Muscle of leg (tissue), 11 donors: ENCODE measurements around the gene WDR41. TPM values are rescaled to one million over a fixed set of nuclear protein-coding genes. Genes with fewer than 3 reads are reported as not detected.

Source experiments
- DNase-seq: peaks from one replicate; pipeline ENCODE4 v3.0.0; 2013
- H3K27ac ChIP-seq: one replicate; pipeline ENCODE4 v1.5.1; 2013; ENCODE audit warnings: mild to moderate bottlenecking, low read length, control low read depth
- H3K27me3 ChIP-seq: one replicate; pipeline ENCODE4 v1.6.1; 2013; ENCODE audit warnings: low read length; ENCODE audit not compliant: control insufficient read depth, insufficient read depth
- H3K36me3 ChIP-seq: one replicate; pipeline ENCODE4 v1.6.1; 2013; ENCODE audit warnings: low read length; ENCODE audit not compliant: control insufficient read depth, insufficient read depth
- H3K4me1 ChIP-seq: one replicate; pipeline ENCODE4 v1.6.1; 2013; ENCODE audit warnings: low read length; ENCODE audit not compliant: control insufficient read depth, insufficient read depth
- H3K4me3 ChIP-seq: one replicate; pipeline ENCODE4 v1.5.1; 2013; ENCODE audit warnings: low read length, control low read depth
- H3K9me3 ChIP-seq: replicated peaks from 2 replicates; pipeline ENCODE4 v1.6.1; 2013; ENCODE audit warnings: low read depth, low read length; ENCODE audit not compliant: control insufficient read depth
- WGBS: methylation state at CpG from one replicate; pipeline ENCODE4 v1.1.5; 2013; ENCODE audit warnings: missing lambda C conversion rate; ENCODE audit not compliant: insufficient coverage; 5-methylcytosine and 5-hydroxymethylcytosine counted together
- polyA plus RNA-seq, 8 donors: library from polyadenylated mRNA; unstranded; fragments of 120-200 nt; gene quantifications; one replicate each; pipeline versions ENCODE4 v1.2.1 to v1.2.3, GENCODE V29; 2013; ENCODE audit warnings: inconsistent platforms in 1 of 8, low replicate concordance in 1 of 8; ENCODE audit not compliant: insufficient read length in 8 of 8, insufficient read depth in 1 of 8
- total RNA-seq: library from RNA; stranded (reverse); fragments of 120-200 nt; gene quantifications from one replicate; pipeline ENCODE4 v1.2.4, GENCODE V29; 2013

WDR41 gene
- total and polyA plus RNA-seq, 9 donors, result 30.4 to 60.2 (median 42.4) TPM

DNA sequence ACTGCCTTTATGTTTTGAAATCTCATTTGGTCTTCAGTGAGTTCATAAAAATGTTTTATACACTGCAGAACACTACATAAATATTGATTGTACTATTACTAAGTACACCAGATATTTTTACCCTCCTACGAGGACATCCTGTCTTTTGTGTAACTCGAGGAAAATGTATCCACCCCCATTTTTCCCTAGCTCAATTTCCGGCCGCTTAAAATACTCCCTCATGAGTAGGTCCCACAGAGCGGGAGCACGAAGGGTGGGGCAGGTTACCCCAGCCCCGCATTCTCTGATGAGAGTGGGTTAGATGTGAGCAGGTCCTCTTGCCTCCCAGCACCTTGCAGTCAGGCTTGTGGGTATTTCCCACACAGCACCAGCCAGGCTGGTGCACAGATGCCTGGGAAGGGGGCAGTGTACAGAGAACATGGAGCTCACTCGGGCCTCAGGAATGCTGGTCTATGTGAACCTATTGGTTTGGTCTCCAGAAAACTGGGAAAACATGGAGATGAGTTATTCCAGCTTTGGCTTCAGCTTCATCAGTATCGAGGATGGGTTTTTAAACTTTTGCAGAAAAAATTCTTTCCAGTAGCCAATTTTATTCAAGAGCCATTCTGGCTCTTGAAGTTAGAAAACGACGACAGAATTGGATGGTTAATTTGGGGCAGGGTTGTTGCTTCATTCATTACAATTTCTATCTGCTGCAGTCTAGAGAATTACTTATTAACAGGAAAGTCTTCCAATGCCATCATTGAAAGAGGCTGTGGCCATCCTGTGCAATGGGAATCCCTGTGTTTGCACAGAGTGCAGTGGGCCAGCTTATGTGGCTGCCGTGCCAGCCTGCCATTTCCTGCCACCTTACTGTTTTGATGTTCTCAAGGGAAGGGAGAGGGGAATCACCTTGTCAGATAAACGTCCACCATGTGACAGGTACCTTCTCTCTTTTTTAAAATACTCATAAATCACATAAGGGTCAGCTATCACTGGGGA lies 73.2 kb downstream of the WDR41 start:
- DNase-seq, result no peak
- Histone ChIP-seq H3K4me3 (no peak overlapping the region), H3K9me3 (no peaks in the 10 kb centered on the region), H3K4me1 (no peaks in the 10 kb centered on the region), H3K36me3 (no peaks in the 10 kb centered on the region), H3K27ac (no peak overlapping the region), H3K27me3 (no peaks in the 10 kb centered on the region)
- WGBS, result 63% methylated on average over 2 of the region's 13 CpGs

DNA sequence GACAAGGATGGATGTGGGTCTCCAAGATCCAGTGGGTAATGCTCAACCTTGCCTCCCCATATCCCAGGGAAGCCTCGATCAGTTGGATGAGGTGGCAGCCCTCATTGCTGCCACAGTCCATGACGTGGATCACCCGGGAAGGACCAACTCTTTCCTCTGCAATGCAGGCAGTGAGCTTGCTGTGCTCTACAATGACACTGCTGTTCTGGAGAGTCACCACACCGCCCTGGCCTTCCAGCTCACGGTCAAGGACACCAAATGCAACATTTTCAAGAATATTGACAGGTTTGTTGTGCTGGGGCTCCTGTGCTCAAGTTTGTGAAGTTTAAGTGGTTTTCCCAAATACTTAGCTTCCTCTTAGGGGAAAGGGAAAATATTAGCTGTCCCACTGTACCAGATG lies 74.0 kb downstream of the WDR41 start:
- Histone ChIP-seq H3K9me3 (no peaks in the 10 kb centered on the region), H3K4me1 (no peaks in the 10 kb centered on the region), H3K27ac (no peak overlapping the region), H3K27me3 (no peaks in the 10 kb centered on the region), H3K4me3 (no peak overlapping the region), H3K36me3 (no peaks in the 10 kb centered on the region)
- whole genome bisulfite sequencing, result 84% methylated on average over 3 of the region's 5 CpGs
- DNase-seq, result no peak

DNA sequence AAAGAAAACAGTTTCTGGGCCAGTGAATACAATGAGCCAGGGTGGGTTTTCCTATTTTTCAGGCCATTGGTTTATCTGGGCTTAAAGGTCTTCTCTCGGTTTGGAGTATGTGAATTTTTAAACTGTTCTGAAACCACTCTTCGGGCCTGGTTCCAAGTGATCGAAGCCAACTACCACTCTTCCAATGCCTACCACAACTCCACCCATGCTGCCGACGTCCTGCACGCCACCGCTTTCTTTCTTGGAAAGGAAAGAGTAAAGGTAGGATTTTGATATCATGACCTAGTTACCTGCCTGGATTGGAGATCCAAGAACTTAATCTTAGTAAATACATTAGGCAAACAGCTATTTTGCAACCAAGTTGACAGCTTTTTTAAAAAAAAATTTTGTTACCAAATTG lies 79.1 kb downstream of the WDR41 start:
- no peaks in the 10 kb centered on the region for H3K36me3 ChIP-seq
- no peaks in the 10 kb centered on the region for H3K4me1 ChIP-seq
- DNase-seq, result no peak
- H3K27ac ChIP-seq, result no peak overlapping the region
- H3K9me3 ChIP-seq, result no peaks in the 10 kb centered on the region
- no CpG with 5 or more reads among the region's 7 CpGs for WGBS
- H3K4me3 ChIP-seq, result no peak overlapping the region
- no peaks in the 10 kb centered on the region for H3K27me3 ChIP-seq

DNA sequence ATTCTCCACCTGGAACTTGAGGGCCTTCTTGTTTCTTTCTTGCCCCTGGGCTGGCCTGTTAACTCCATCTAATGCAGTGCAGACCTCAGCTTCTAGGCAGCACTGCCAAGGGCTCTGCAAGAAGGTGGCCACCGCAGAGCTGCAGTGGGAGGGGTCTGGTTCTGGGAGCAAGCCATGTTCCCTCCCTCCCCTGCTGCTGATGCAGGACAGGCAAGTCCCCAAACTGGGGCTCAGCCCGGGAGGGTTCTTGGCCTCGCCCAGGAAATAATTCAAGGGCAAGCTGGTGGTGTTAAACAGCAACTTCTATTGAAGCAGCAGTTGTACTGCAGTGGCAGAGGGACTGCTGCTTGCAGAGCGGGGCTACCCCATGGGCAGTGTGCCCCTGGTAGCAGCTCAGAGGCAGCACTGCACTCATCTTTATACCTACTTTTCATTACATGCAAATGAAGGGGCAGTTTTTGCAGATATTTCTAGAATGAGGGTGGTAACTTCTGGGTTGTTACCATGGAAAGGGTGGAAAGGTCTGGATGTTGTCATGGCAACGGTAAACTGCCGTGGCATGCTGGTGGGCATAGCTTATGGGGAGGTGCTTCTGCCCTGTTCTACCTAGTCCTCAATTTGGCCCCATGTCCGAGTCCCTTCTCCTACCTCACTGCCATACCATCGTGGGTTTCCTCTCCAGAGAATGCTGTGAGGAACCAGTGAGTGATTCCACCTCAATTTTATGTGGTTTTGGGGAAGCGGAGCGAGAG lies 82.1 kb downstream of the WDR41 start:
- H3K4me1 ChIP-seq, result no peaks in the 10 kb centered on the region
- WGBS, result 60% methylated on average over 2 of the region's 10 CpGs
- DNase-seq, result no peak
- no peak overlapping the region for H3K27ac ChIP-seq
- no peaks in the 10 kb centered on the region for H3K36me3 ChIP-seq
- H3K4me3 ChIP-seq, result no peak overlapping the region
- H3K9me3 ChIP-seq, result no peaks in the 10 kb centered on the region
- no peaks in the 10 kb centered on the region for H3K27me3 ChIP-seq

DNA sequence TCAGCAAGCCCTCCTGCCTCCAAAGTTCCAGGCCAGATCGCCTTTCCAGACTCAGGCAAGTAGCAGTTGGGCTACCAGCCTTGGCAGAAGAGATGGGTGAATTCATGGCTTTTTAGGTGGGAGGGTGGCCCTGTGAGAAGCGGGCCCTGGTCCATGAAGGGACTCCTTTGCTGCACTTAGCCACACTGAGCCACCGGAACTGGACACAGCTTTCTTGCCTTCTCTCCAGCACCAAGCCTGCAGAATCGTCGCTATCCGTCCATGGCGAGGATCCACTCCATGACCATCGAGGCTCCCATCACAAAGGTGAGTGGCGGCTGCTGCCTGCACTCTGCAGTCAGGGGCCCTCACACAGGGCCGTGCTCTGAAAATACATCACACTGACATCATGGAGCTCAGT lies 85.0 kb downstream of the WDR41 start:
- 96% methylated on average over 8 of the region's 10 CpGs for WGBS
- Histone ChIP-seq H3K9me3 (no peaks in the 10 kb centered on the region), H3K4me1 (no peaks in the 10 kb centered on the region), H3K4me3 (no peak overlapping the region), H3K36me3 (no peaks in the 10 kb centered on the region), H3K27me3 (no peaks in the 10 kb centered on the region), H3K27ac (no peak overlapping the region)
- DNase-seq, result no peak

DNA sequence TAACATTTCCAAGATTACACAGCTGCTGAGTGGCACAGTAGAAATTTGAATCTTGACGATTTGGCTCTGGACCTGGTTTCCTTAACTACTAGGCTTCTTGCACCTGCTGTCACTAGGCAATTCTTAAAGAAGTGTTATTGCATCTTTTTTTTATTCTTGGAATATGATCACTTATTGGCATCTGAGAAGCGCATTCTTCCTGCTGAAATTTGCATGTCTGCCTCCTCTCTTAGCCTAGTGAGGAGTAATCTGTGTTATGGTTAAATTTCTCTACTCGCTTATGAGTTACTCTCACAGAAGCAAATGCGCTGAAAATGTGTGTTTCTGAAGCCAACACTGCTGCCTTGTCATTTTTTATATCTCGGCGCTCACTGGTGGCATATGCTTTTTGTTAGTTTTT lies 89.3 kb downstream of the WDR41 start:
- Histone ChIP-seq H3K27me3 (no peaks in the 10 kb centered on the region), H3K4me1 (no peaks in the 10 kb centered on the region), H3K27ac (no peak overlapping the region), H3K4me3 (no peak overlapping the region), H3K9me3 (no peaks in the 10 kb centered on the region), H3K36me3 (no peaks in the 10 kb centered on the region)
- DNase-seq, result no peak
- 44% methylated on average over 2 of the region's 6 CpGs for WGBS

DNA sequence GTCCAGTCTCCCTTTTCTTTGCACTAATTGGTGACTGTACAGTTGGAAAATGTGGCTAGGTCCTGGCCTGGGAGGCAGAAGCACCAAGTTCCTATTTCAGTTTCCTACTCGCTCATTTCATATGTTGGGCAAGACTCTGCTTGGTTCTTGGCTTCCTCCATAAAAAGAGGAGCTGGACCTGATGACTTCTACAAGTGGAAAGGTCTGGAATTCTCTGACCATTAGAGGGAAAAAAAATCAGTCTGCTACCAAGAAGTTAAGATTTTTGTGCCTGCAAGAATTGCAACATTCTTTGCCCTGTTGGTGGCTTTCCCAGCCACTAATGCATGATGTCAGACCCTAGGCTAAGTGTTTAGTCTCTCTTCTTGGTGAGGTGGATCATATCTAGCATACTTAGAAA lies 91.5 kb downstream of the WDR41 start:
- Histone ChIP-seq H3K27me3 (no peaks in the 10 kb centered on the region), H3K4me1 (no peaks in the 10 kb centered on the region), H3K27ac (no peak overlapping the region), H3K36me3 (no peaks in the 10 kb centered on the region), H3K9me3 (no peaks in the 10 kb centered on the region), H3K4me3 (no peak overlapping the region)
- peak; percentile 14 for DNase-seq
- 60% methylated on average over 1 of the region's 1 CpG for WGBS

GRCh38 chr5:77398896-77399295 lies 93.2 kb downstream of the WDR41 start:
- no peak overlapping the region for H3K27ac ChIP-seq
- WGBS, result 80% methylated on average over 5 of the region's 8 CpGs
- DNase-seq, result no peak
- H3K9me3 ChIP-seq, result no peaks in the 10 kb centered on the region
- no peak overlapping the region for H3K4me3 ChIP-seq
- no peaks in the 10 kb centered on the region for H3K36me3 ChIP-seq
- no peaks in the 10 kb centered on the region for H3K27me3 ChIP-seq
- no peaks in the 10 kb centered on the region for H3K4me1 ChIP-seq

- Histone ChIP-seq H3K9me3 (no peaks in the 10 kb centered on the region), H3K27me3 (no peaks in the 10 kb centered on the region), H3K4me1 (no peaks in the 10 kb centered on the region), H3K27ac (no peak overlapping the region), H3K4me3 (no peak overlapping the region), H3K36me3 (no peaks in the 10 kb centered on the region)
- WGBS, result 96% methylated on average over 10 of the region's 13 CpGs
- DNase-seq, result no peak
Observed at GRCh38 chr5:77398458-77398857, 93.7 kb downstream of the WDR41 start.

- no peaks in the 10 kb centered on the region for H3K4me1 ChIP-seq
- H3K4me3 ChIP-seq, result no peak overlapping the region
- WGBS, result 17% methylated on average over 3 of the region's 5 CpGs
- DNase-seq, result no peak
- no peaks in the 10 kb centered on the region for H3K9me3 ChIP-seq
- no peak overlapping the region for H3K27ac ChIP-seq
- no peaks in the 10 kb centered on the region for H3K36me3 ChIP-seq
- no peaks in the 10 kb centered on the region for H3K27me3 ChIP-seq
Observed at GRCh38 chr5:77397686-77398292, 94.3 kb downstream of the WDR41 start.
